Spleen (tissue), 7 donors: ENCODE data around the gene DCTPP1.

Source experiments
- POLR2A ChIP-seq, 3 donors: fragments of 450-650 bp; IDR thresholded peaks; one replicate each; pipeline ENCODE4 v1.5.1; 2017; ENCODE audit warnings: antibody characterized with exemption in 3 of 3, mild to moderate bottlenecking in 1 of 3
- TF ChIP-seq, protein P1 (sequence below), 11 experiments: fragments of 200-600 bp in 7 of 11; fragments of 450-650 bp in 4 of 11; sonication (generic) in 4 of 11; IDR thresholded peaks in 8 of 11; conservative IDR thresholded peaks in 3 of 11; 1 replicate in 7 of 11; 2 replicates in 4 of 11; pipeline versions ENCODE4 v1.4.0 to v1.8.0; 2016 to 2021; ENCODE audit warnings: antibody characterized with exemption in 11 of 11, inconsistent platforms in 4 of 11, mild to moderate bottlenecking in 1 of 11
- donor health status: DM: no; HTN: no; CAD: no; lungs with moderate emphysema.
- donor health status: DM: no; HTN: no; CAD: no.
- donor health status: DM: no; HTN: no; CAD: no.

DNA sequence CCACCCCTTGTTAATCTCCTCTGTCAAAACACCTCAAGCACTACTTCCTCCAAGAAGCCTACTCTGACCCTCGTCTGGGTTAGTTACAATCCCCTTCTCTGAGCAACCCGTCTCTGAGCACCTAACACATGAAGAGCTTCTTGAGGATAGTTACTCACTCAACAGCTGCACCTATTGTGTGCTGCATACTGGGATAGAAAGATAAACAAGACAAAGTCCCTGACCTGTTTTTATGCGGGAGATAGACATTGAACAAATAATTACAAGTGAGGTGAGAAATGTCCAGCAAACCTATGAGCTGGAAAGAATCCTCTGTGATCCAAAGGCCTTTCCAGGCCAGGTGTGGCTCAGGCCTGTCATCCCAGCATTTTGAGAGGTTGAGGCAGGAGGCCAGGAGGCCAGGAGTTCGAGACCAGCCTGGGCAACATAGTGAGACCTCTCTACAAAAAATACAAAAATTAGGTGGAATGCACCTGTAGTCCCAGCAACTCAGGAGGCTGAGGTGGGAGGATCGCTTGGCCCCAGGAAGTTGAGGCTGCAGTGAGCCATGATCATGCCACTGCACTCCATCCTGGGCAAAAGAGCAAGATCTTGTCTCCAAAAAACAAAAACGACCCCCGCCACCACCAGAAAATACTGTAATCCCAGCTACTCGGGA, 27.9 kb downstream of the DCTPP1 start:
- TF ChIP-seq, protein P1, sequence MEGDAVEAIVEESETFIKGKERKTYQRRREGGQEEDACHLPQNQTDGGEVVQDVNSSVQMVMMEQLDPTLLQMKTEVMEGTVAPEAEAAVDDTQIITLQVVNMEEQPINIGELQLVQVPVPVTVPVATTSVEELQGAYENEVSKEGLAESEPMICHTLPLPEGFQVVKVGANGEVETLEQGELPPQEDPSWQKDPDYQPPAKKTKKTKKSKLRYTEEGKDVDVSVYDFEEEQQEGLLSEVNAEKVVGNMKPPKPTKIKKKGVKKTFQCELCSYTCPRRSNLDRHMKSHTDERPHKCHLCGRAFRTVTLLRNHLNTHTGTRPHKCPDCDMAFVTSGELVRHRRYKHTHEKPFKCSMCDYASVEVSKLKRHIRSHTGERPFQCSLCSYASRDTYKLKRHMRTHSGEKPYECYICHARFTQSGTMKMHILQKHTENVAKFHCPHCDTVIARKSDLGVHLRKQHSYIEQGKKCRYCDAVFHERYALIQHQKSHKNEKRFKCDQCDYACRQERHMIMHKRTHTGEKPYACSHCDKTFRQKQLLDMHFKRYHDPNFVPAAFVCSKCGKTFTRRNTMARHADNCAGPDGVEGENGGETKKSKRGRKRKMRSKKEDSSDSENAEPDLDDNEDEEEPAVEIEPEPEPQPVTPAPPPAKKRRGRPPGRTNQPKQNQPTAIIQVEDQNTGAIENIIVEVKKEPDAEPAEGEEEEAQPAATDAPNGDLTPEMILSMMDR (IDR thresholded peaks at IDR 0.05 in 8 of 11, conservative IDR thresholded peaks at IDR 0.05 in 3 of 11), result no peak
- TF ChIP-seq POLR2A (IDR thresholded peaks at IDR 0.05), result no peak
